ENCODE results near the gene CYP11A1. TPM values are rescaled to one million over a fixed set of nuclear protein-coding genes. Genes with fewer than 3 reads are reported as not detected.

CYP11A1 gene
- total RNA-seq, 1 experiment from 2014 or later: 1.7 TPM

GRCh38 chr15:74294010-74294409, 73.4 kb downstream of the CYP11A1 start:
- no peaks in the 10 kb centered on the region for H3K79me2 ChIP-seq (ENCODE audit: insufficient read depth, low read length)
- no peaks in the 10 kb centered on the region for H3K9me3 ChIP-seq (ENCODE audit: control insufficient read depth, low read depth, low read length)
- no peaks in the 10 kb centered on the region; the same call in 1 of the 2 replicates for H3K27me3 ChIP-seq (ENCODE audit: insufficient read depth, low read length)
- no peak overlapping the region for H4K91ac ChIP-seq (ENCODE audit: insufficient read length, low read depth, low read length)
- no peak overlapping the region for H3K9ac ChIP-seq (ENCODE audit: extremely low read depth, insufficient read length, low read length)
- H4K8ac ChIP-seq (replicated peaks; ENCODE audit: insufficient read length, low read depth, low read length): no peak overlapping the region
- no peak overlapping the region for H3K4me2 ChIP-seq (ENCODE audit: insufficient read depth, insufficient read length, low read length)
- peaks cover 15 to 17% of the 10 kb centered on the region in 2 experiments for H3K4me1 Mint-ChIP-seq
- H3T11ph ChIP-seq (ENCODE audit: low read length): no peak overlapping the region
- H3K27me3 Mint-ChIP-seq (ENCODE audit: low read depth): peaks cover 96% of the 10 kb centered on the region
- H3K23me2 ChIP-seq (ENCODE audit: insufficient read length, low read depth, low read length, poor library complexity, severe bottlenecking): no peaks in the 10 kb centered on the region
- no peaks in the 10 kb centered on the region for H3K9me3 Mint-ChIP-seq
- H4K5ac ChIP-seq (ENCODE audit: insufficient read length, low read depth, low read length): no peak overlapping the region
- H2BK12ac ChIP-seq (ENCODE audit: insufficient read length, low read depth, low read length): no peak overlapping the region
- no peak overlapping the region for H3K4ac ChIP-seq (ENCODE audit: low read depth, low read length)
- H3K27ac Mint-ChIP-seq: no peak overlapping the region
- no peak for TF ChIP-seq CTCF (conservative IDR thresholded peaks at IDR 0.05)
- H3K79me1 ChIP-seq (ENCODE audit: insufficient read depth, low read depth, low read length, poor library complexity, severe bottlenecking): no peaks in the 10 kb centered on the region
- no peak overlapping the region for H2BK5ac ChIP-seq (ENCODE audit: insufficient read length, low read length)
- H3K23ac ChIP-seq (ENCODE audit: insufficient read length, low read depth, low read length): no peak overlapping the region
- no peaks in the 10 kb centered on the region for H3K36me3 Mint-ChIP-seq (ENCODE audit: insufficient read depth in 1 of 3, low read depth in 3 of 3)
- no peak overlapping the region for H2AK5ac ChIP-seq (ENCODE audit: insufficient read length, low read length)
- no peak overlapping the region for H3K27ac ChIP-seq (ENCODE audit: insufficient read length, low read depth, low read length)
- no peak overlapping the region for H2BK20ac ChIP-seq (ENCODE audit: low read depth, low read length, poor library complexity, severe bottlenecking)
- WGBS (ENCODE audit: extremely low coverage, insufficient read length, low lambda C conversion rate): no CpG with 5 or more reads among the region's 1 CpG
- H2AFZ ChIP-seq (ENCODE audit: low read length): no peak overlapping the region
- peaks cover 3% of the 10 kb centered on the region; the same call in 1 of the 2 replicates for H3K4me1 ChIP-seq (ENCODE audit: insufficient read depth, low read length)
- no peak overlapping the region for H3K4me3 Mint-ChIP-seq
- no peak for DNase-seq
- H4K20me1 ChIP-seq (ENCODE audit: control insufficient read depth, insufficient read depth, insufficient read length): no peaks in the 10 kb centered on the region
- H3K56ac ChIP-seq (ENCODE audit: insufficient read length, low read depth, low read length): no peak overlapping the region
- no peak overlapping the region for H3K18ac ChIP-seq (ENCODE audit: insufficient read length, low read depth, low read length)
- no peak overlapping the region for H2BK15ac ChIP-seq (ENCODE audit: low read depth, low read length)
- H3K14ac ChIP-seq (ENCODE audit: insufficient read depth, low read length): no peak overlapping the region
- no peak overlapping the region for H2BK120ac ChIP-seq (ENCODE audit: low read depth, low read length, poor library complexity, severe bottlenecking)
